Cardiac muscle cell (in vitro differentiated cells and primary cell): ENCODE measurements around the gene SMAD6. TPM values are rescaled to one million over a fixed set of nuclear protein-coding genes. Genes with fewer than 3 reads are reported as not detected.
A peak's percentile ranks its signal among the peaks of the same experiment; 100 is the strongest.

Experiments used
- DNase-seq, 2 donors: peaks; one replicate each; pipeline versions ENCODE4 v3.0.0 to v3.0.0-alpha.2; 2010 to 2017; ENCODE audit warnings: low read depth in 1 of 2, low spot score in 1 of 2
- H3K27ac ChIP-seq: fragments of 200-600 bp; sonication (generic); 2 replicates; pipeline ENCODE4 v1.5.1; 2016
- H3K27me3 ChIP-seq: fragments of 200-600 bp; sonication (generic); 2 replicates; pipeline ENCODE4 v1.6.0; 2016; ENCODE audit warnings: control low read depth
- H3K36me3 ChIP-seq: fragments of 200-600 bp; sonication (generic); 2 replicates; pipeline ENCODE4 v1.5.1; 2016; ENCODE audit warnings: control low read depth
- H3K4me1 ChIP-seq: fragments of 200-600 bp; sonication (generic); 2 replicates; pipeline ENCODE4 v1.8.1; 2017; ENCODE audit warnings: low read depth, mild to moderate bottlenecking, mixed run types
- H3K4me3 ChIP-seq: fragments of 200-600 bp; sonication (generic); 2 replicates; pipeline ENCODE4 v1.5.1; 2016; ENCODE audit warnings: mild to moderate bottlenecking
- H3K9me3 ChIP-seq: fragments of 200-600 bp; sonication (generic); 2 replicates; pipeline ENCODE4 v1.5.1; 2017; ENCODE audit warnings: low read depth, mild to moderate bottlenecking, control low read depth
- CTCF ChIP-seq: IDR thresholded peaks from 2 replicates; pipeline ENCODE4 v1.5.1; 2012; ENCODE audit warnings: low read depth, mild to moderate bottlenecking, low read length
- polyA plus RNA-seq: library from polyadenylated mRNA; unstranded; fragments of >200 nt; fragmentation: Nextera tagmentation; extraction: Ambion mirVana; gene quantifications from 2 replicates; pipeline ENCODE4 v1.2.1, GENCODE V29; 2016
- total RNA-seq: library from RNA; depleted of rRNA; stranded (reverse); fragments of >200 nt; gene quantifications from 2 replicates; pipeline ENCODE4 v1.2.3, GENCODE V29; 2016

Gene SMAD6
- total and polyA plus RNA-seq, 2 experiments from 2014 or later, result 106 to 274 TPM

DNA sequence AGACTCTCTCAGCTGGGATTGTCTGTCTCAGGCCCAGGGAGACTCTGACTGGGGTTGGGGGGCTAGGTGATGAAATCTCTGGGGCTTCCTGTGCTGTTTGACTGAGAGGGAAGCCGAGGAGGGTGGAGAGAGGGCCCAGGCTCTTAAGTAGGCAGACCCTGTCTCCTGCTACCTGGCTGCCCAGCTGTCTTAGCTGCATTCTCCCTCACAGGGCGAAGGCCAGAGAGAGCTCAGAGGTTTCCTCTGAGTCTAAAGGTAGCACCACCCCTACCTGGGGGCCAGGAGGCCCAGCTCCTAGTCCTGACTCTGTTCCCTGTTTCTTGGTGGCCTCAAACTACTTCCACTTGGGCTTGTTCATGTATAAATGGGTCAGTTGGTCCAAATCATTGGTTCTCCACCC lies 24.4 kb downstream of the SMAD6 start:
- peaks cover 35% of the 10 kb centered on the region for H3K4me1 ChIP-seq
- peaks cover 39% of the 10 kb centered on the region for H3K36me3 ChIP-seq
- no peaks in the 10 kb centered on the region for H3K27me3 ChIP-seq
- no peak for DNase-seq
- TF ChIP-seq CTCF, result no peak
- no peaks in the 10 kb centered on the region for H3K9me3 ChIP-seq
- H3K27ac ChIP-seq, result peak overlapping the region; percentile 86
- no peak overlapping the region for H3K4me3 ChIP-seq

GRCh38 chr15:66729331-66729951 lies 27.4 kb downstream of the SMAD6 start:
- Histone ChIP-seq H3K27ac (peak overlapping the region; percentile 86), H3K4me3 (no peak overlapping the region), H3K27me3 (no peaks in the 10 kb centered on the region), H3K9me3 (no peaks in the 10 kb centered on the region), H3K36me3 (peaks cover 17% of the 10 kb centered on the region), H3K4me1 (peaks cover 26% of the 10 kb centered on the region)
- no peak for TF ChIP-seq CTCF
- no peak for DNase-seq

- no peak overlapping the region for H3K4me3 ChIP-seq
- H3K27ac ChIP-seq, result peak overlapping the region; percentile 86
- no peak for DNase-seq
- no peak for TF ChIP-seq CTCF
- H3K9me3 ChIP-seq, result no peaks in the 10 kb centered on the region
- peaks cover 11% of the 10 kb centered on the region for H3K36me3 ChIP-seq
- H3K27me3 ChIP-seq, result no peaks in the 10 kb centered on the region
- H3K4me1 ChIP-seq, result peaks cover 22% of the 10 kb centered on the region
These were observed 28.4 kb downstream of the SMAD6 start for GRCh38 chr15:66730168-66731021.

GRCh38 chr15:66733976-66734375 lies 31.9 kb downstream of the SMAD6 start:
- peaks cover 8% of the 10 kb centered on the region for H3K36me3 ChIP-seq

More at GRCh38 chr15:66733976-66734375, 31.9 kb downstream of the SMAD6 start:
- no peak for DNase-seq
- Histone ChIP-seq H3K9me3 (no peaks in the 10 kb centered on the region), H3K4me1 (peaks cover 37% of the 10 kb centered on the region), H3K27ac (peak overlapping the region; percentile 67), H3K4me3 (no peak overlapping the region), H3K27me3 (no peaks in the 10 kb centered on the region)
- TF ChIP-seq CTCF, result no peak
